ENCODE results near the gene CDH10.

The CDH10 gene

DNA sequence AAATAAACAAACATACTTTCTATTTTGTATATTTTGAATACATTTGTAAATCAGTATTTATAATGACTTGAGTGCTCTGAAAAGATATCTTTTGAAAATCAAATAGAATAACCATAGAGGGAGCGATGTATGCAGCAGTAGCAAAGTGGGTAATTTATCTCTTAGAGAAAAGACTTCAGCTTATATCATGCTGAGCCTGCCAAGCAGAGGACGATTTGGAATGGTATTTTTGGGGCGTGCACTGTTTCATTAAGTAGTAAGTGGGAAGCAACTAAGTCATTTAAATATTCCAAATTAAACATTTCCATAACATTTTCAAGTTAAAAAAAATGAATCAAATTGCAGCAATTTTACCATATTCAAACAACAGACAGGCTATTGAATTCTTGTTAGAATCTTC lies 147.6 kb downstream of the CDH10 start:
- no peaks in the 10 kb centered on the region for H3K4me1 ChIP-seq (ENCODE audit: control insufficient read depth, insufficient read depth, low read length)
- WGBS, 2 experiments: 80 to 81% methylated on average over 1 to 3 of the region's 3 CpGs
- H3K9me3 ChIP-seq (ENCODE audit: control insufficient read depth, low read length): no peaks in the 10 kb centered on the region
- no peaks in the 10 kb centered on the region for H3K36me3 ChIP-seq (ENCODE audit: control insufficient read depth, insufficient read depth, low read length)
- H3K27ac ChIP-seq (ENCODE audit: insufficient read depth, low read depth, low read length, poor library complexity, severe bottlenecking): no peak overlapping the region
- no peaks in the 10 kb centered on the region for H3K27me3 ChIP-seq (ENCODE audit: control insufficient read depth, insufficient read depth, low read length, poor library complexity, severe bottlenecking)
- H3K4me3 ChIP-seq (ENCODE audit: insufficient read depth, low read depth, low read length): no peak overlapping the region

- no peaks in the 10 kb centered on the region for H3K36me3 ChIP-seq (ENCODE audit: control insufficient read depth, insufficient read depth, low read length)
- H3K4me3 ChIP-seq (ENCODE audit: insufficient read depth, low read depth, low read length): no peak overlapping the region
- 83 to 93% methylated on average over 2 of the region's 2 CpGs for WGBS, 2 experiments
- no peaks in the 10 kb centered on the region for H3K9me3 ChIP-seq (ENCODE audit: control insufficient read depth, low read length)
- no peaks in the 10 kb centered on the region for H3K27me3 ChIP-seq (ENCODE audit: control insufficient read depth, insufficient read depth, low read length, poor library complexity, severe bottlenecking)
- H3K4me1 ChIP-seq (ENCODE audit: control insufficient read depth, insufficient read depth, low read length): no peaks in the 10 kb centered on the region
- no peak overlapping the region for H3K27ac ChIP-seq (ENCODE audit: insufficient read depth, low read depth, low read length, poor library complexity, severe bottlenecking)
Measured at GRCh38 chr5:24496268-24496667, 148.5 kb downstream of the CDH10 start.

DNA sequence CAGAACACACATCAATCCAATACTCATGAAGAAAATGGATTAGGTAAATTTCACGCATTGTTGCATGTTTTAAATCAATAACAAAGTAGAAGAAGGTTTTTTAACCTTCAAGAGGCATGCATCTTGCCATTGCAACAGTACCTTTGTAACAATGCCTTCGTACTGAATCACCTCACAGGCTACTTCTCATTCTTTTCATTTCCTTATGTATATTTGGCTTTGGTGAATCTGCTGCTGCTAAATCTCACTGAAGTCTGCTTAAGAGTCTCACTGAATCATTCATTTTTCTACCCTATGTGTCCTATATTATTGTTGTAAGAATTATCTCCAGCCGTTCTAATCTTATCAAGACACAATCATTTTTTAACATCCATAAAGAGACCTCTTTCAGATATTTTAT lies 152.5 kb downstream of the CDH10 start:
- 86 to 100% methylated on average over 1 to 3 of the region's 3 CpGs for WGBS, 2 experiments
- Histone ChIP-seq H3K9me3 (ENCODE audit: control insufficient read depth, low read length) (no peaks in the 10 kb centered on the region), H3K27ac (ENCODE audit: insufficient read depth, low read depth, low read length, poor library complexity, severe bottlenecking) (no peak overlapping the region)

DNA sequence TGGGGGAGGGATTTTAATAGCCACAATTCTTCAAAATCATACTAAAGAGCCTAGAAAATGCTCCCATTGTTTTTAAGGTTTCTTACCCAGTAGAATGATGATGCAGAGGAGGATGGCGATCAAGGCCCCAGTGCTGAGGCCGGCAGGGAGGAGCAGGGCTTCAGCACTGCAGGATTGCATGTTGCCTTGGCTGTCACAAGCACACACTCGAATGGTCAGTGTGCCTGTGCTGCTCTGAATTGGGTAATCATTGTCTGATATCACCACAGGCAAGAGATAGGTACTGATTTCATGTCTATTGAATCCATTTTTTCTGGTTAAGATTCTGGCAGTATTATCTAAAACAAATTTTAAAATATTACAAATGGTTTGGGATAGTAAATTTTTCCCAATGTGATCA lies 153.3 kb downstream of the CDH10 start:
- H3K4me3 ChIP-seq (ENCODE audit: insufficient read depth, low read depth, low read length): no peak overlapping the region
- 77 to 80% methylated on average over 3 of the region's 3 CpGs for WGBS, 2 experiments
- no peaks in the 10 kb centered on the region for H3K36me3 ChIP-seq (ENCODE audit: control insufficient read depth, insufficient read depth, low read length)
- no peaks in the 10 kb centered on the region for H3K4me1 ChIP-seq (ENCODE audit: control insufficient read depth, insufficient read depth, low read length)
- H3K27me3 ChIP-seq (ENCODE audit: control insufficient read depth, insufficient read depth, low read length, poor library complexity, severe bottlenecking): no peaks in the 10 kb centered on the region
- H3K9me3 ChIP-seq (ENCODE audit: control insufficient read depth, low read length): no peaks in the 10 kb centered on the region
- H3K27ac ChIP-seq (ENCODE audit: insufficient read depth, low read depth, low read length, poor library complexity, severe bottlenecking): no peak overlapping the region

More for the DNA sequence above, 152.5 kb downstream of the CDH10 start:
- Histone ChIP-seq H3K4me3 (ENCODE audit: insufficient read depth, low read depth, low read length) (no peak overlapping the region), H3K4me1 (ENCODE audit: control insufficient read depth, insufficient read depth, low read length) (no peaks in the 10 kb centered on the region), H3K36me3 (ENCODE audit: control insufficient read depth, insufficient read depth, low read length) (no peaks in the 10 kb centered on the region), H3K27me3 (ENCODE audit: control insufficient read depth, insufficient read depth, low read length, poor library complexity, severe bottlenecking) (no peaks in the 10 kb centered on the region)

GRCh38 chr5:24487368-24488229 lies 157.2 kb downstream of the CDH10 start:
- 93 to 95% methylated on average over 19 of the region's 19 CpGs for WGBS, 2 experiments
- Histone ChIP-seq H3K36me3 (ENCODE audit: control insufficient read depth, insufficient read depth, low read length) (no peaks in the 10 kb centered on the region), H3K4me1 (ENCODE audit: control insufficient read depth, insufficient read depth, low read length) (no peaks in the 10 kb centered on the region), H3K27me3 (ENCODE audit: control insufficient read depth, insufficient read depth, low read length, poor library complexity, severe bottlenecking) (no peaks in the 10 kb centered on the region), H3K4me3 (ENCODE audit: insufficient read depth, low read depth, low read length) (no peak overlapping the region), H3K27ac (ENCODE audit: insufficient read depth, low read depth, low read length, poor library complexity, severe bottlenecking) (no peak overlapping the region), H3K9me3 (ENCODE audit: control insufficient read depth, low read length) (no peaks in the 10 kb centered on the region)

- H3K36me3 ChIP-seq (ENCODE audit: control insufficient read depth, insufficient read depth, low read length): no peaks in the 10 kb centered on the region
- H3K27ac ChIP-seq (ENCODE audit: insufficient read depth, low read depth, low read length, poor library complexity, severe bottlenecking): no peak overlapping the region
- H3K4me3 ChIP-seq (ENCODE audit: insufficient read depth, low read depth, low read length): no peak overlapping the region
- no peaks in the 10 kb centered on the region for H3K4me1 ChIP-seq (ENCODE audit: control insufficient read depth, insufficient read depth, low read length)
- no peaks in the 10 kb centered on the region for H3K27me3 ChIP-seq (ENCODE audit: control insufficient read depth, insufficient read depth, low read length, poor library complexity, severe bottlenecking)
- no peaks in the 10 kb centered on the region for H3K9me3 ChIP-seq (ENCODE audit: control insufficient read depth, low read length)
Measured at GRCh38 chr5:24480952-24481351, 163.8 kb downstream of the CDH10 start.

- no peaks in the 10 kb centered on the region for H3K36me3 ChIP-seq (ENCODE audit: control insufficient read depth, insufficient read depth, low read length)
- H3K4me3 ChIP-seq (ENCODE audit: insufficient read depth, low read depth, low read length): no peak overlapping the region
- H3K27me3 ChIP-seq (ENCODE audit: control insufficient read depth, insufficient read depth, low read length, poor library complexity, severe bottlenecking): no peaks in the 10 kb centered on the region
- 90 to 98% methylated on average over 5 of the region's 5 CpGs for WGBS, 2 experiments
- no peaks in the 10 kb centered on the region for H3K9me3 ChIP-seq (ENCODE audit: control insufficient read depth, low read length)
- H3K27ac ChIP-seq (ENCODE audit: insufficient read depth, low read depth, low read length, poor library complexity, severe bottlenecking): no peak overlapping the region
- H3K4me1 ChIP-seq (ENCODE audit: control insufficient read depth, insufficient read depth, low read length): no peaks in the 10 kb centered on the region
Measured at GRCh38 chr5:24477958-24478357, 166.8 kb downstream of the CDH10 start.

DNA sequence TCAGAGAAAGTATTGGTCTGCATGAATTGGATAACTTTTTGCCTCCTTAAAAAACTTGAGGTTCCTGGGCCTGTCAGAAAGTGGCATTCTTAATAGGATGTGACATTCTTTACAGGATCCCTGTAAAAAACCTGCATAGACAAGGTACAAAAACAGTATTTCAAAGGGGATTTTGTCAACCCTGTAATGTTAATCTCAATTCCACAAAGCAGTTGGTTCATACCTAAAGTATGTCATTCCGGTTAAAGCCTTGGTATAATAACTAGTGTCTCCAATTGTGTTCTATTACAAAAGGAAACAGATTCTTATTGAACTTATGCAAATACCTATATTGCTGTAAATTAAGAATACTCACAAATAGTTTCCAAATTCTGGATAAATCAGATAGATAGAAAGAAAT lies 169.7 kb downstream of the CDH10 start:
- no peaks in the 10 kb centered on the region for H3K36me3 ChIP-seq (ENCODE audit: control insufficient read depth, insufficient read depth, low read length)
- H3K27me3 ChIP-seq (ENCODE audit: control insufficient read depth, insufficient read depth, low read length, poor library complexity, severe bottlenecking): no peaks in the 10 kb centered on the region
- WGBS, 2 experiments: 100% methylated on average over 1 of the region's 1 CpG; no CpG with 5 or more reads in 1 of the 2 experiments
- H3K4me3 ChIP-seq (ENCODE audit: insufficient read depth, low read depth, low read length): no peak overlapping the region
- H3K9me3 ChIP-seq (ENCODE audit: control insufficient read depth, low read length): no peaks in the 10 kb centered on the region
- H3K27ac ChIP-seq (ENCODE audit: insufficient read depth, low read depth, low read length, poor library complexity, severe bottlenecking): no peak overlapping the region
- no peaks in the 10 kb centered on the region for H3K4me1 ChIP-seq (ENCODE audit: control insufficient read depth, insufficient read depth, low read length)

GRCh38 chr5:24474685-24475084 lies 170.1 kb downstream of the CDH10 start:
- H3K27ac ChIP-seq (ENCODE audit: insufficient read depth, low read depth, low read length, poor library complexity, severe bottlenecking): no peak overlapping the region
- no peak overlapping the region for H3K4me3 ChIP-seq (ENCODE audit: insufficient read depth, low read depth, low read length)
- H3K36me3 ChIP-seq (ENCODE audit: control insufficient read depth, insufficient read depth, low read length): no peaks in the 10 kb centered on the region
- H3K4me1 ChIP-seq (ENCODE audit: control insufficient read depth, insufficient read depth, low read length): no peaks in the 10 kb centered on the region
- no peaks in the 10 kb centered on the region for H3K9me3 ChIP-seq (ENCODE audit: control insufficient read depth, low read length)
- 93 to 94% methylated on average over 3 of the region's 3 CpGs for WGBS, 2 experiments
- H3K27me3 ChIP-seq (ENCODE audit: control insufficient read depth, insufficient read depth, low read length, poor library complexity, severe bottlenecking): no peaks in the 10 kb centered on the region

DNA sequence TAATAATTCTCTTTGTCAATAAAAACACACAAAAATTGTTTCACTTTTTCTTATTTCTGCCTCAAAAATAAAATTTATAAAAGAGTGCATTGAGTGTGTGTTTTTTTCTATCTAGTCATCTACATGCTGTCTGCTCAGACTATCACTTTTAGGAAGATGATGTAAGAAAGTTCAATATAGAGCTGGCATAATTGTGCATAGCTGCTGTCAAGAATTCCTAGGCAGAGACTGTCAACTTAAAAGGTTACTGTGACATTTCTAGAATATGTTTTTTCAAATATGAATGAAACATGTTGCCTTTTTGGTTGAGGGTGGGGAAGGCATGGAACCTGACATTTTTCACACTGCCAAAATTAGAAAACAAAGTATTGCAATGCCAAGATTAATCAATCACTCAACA lies 172.3 kb downstream of the CDH10 start:
- no peaks in the 10 kb centered on the region for H3K27me3 ChIP-seq (ENCODE audit: control insufficient read depth, insufficient read depth, low read length, poor library complexity, severe bottlenecking)
- H3K27ac ChIP-seq (ENCODE audit: insufficient read depth, low read depth, low read length, poor library complexity, severe bottlenecking): no peak overlapping the region
- no peaks in the 10 kb centered on the region for H3K9me3 ChIP-seq (ENCODE audit: control insufficient read depth, low read length)
- H3K4me1 ChIP-seq (ENCODE audit: control insufficient read depth, insufficient read depth, low read length): no peaks in the 10 kb centered on the region
- no peaks in the 10 kb centered on the region for H3K36me3 ChIP-seq (ENCODE audit: control insufficient read depth, insufficient read depth, low read length)
- no peak overlapping the region for H3K4me3 ChIP-seq (ENCODE audit: insufficient read depth, low read depth, low read length)

Data from ectodermal cell (in vitro differentiated cells).